HepG2 (cell line): Measurements from ENCODE around the gene GALNT9. TPM values are rescaled to one million over a fixed set of nuclear protein-coding genes. Genes with fewer than 3 reads are reported as not detected.

Experiments used
- ATAC-seq: fragments of 200-7000 bp; cut with Tn5 transposase; 3 replicates; pipeline ENCODE4 v1.9.1; 2020; ENCODE audit warnings: mild to moderate bottlenecking, moderate library complexity
- BruUV-seq: library from RNA; stranded (reverse); fragments of 400-500 nt; replicated peaks from 2 replicates; lab custom pipeline; 2021; lab: Mats Ljungman, UMichigan
- CTCF ChIA-PET: fragments of 300-600 bp; formaldehyde crosslinking; extraction: SDS; loops from one replicate; lab custom pipeline; 2021; ENCODE audit warnings: low total read pairs, inconsistent platforms, low intra/inter-chr PET ratio; lab: Yijun Ruan, JAX
- POLR2A ChIA-PET: fragments of 350-600 bp; sonication (Branson Sonifier 250); formaldehyde crosslinking; loops from one replicate; lab custom pipeline; 2020; ENCODE audit warnings: antibody characterized with exemption, inconsistent platforms; lab: Yijun Ruan, JAX
- DNase-seq: peaks from one replicate; pipeline ENCODE4 v3.0.0-alpha.2; 2015; ENCODE audit warnings: low spot score
- FAIRE-seq: peaks from 3 replicates; lab custom pipeline; 2011; peaks lifted over from hg19 to GRCh38; lab: Jason Lieb, UNC
- H2AFZ ChIP-seq: one replicate; pipeline ENCODE4 v1.6.1; 2011; ENCODE audit warnings: low read length, inconsistent platforms
- H3K27ac ChIP-seq: fragments of 300-600 bp; 3 replicates; pipeline ENCODE4 v1.8.0; 2011; ENCODE audit warnings: mixed run types, mild to moderate bottlenecking, mixed read lengths, low read length, inconsistent platforms; ENCODE audit not compliant: insufficient read depth; ENCODE audit errors: extremely low read length
- H3K27me3 ChIP-seq, 2 experiments: fragments of 200-600 bp in 1 of 2; 2 replicates in 1 of 2; 3 replicates in 1 of 2; pipeline versions ENCODE4 v1.6.0 to v1.8.0; 2011; ENCODE audit warnings: low read length in 2 of 2, mild to moderate bottlenecking in 2 of 2, moderate library complexity in 2 of 2, inconsistent platforms in 1 of 2; ENCODE audit not compliant: insufficient read depth in 2 of 2, control insufficient read depth in 1 of 2
- H3K36me3 ChIP-seq, 2 experiments: fragments of 200-600 bp in 1 of 2; replicated peaks in 1 of 2; 2 replicates in 1 of 2; 3 replicates in 1 of 2; pipeline versions ENCODE4 v1.5.1 to v1.8.0; 2011; ENCODE audit warnings: low read length in 2 of 2, inconsistent platforms in 1 of 2; ENCODE audit not compliant: insufficient read depth in 2 of 2, control insufficient read depth in 1 of 2
- H3K4me1 ChIP-seq: 2 replicates; pipeline ENCODE4 v1.5.1; 2012; ENCODE audit warnings: low read length, inconsistent platforms; ENCODE audit not compliant: insufficient read depth
- H3K4me2 ChIP-seq: 2 replicates; pipeline ENCODE4 v1.6.0; 2011; ENCODE audit warnings: low read depth, low read length, inconsistent platforms
- H3K4me3 ChIP-seq, 3 experiments: fragments of 200-600 bp in 1 of 3; sonication (generic), shearing (Covaris generic) in 1 of 3; replicated peaks in 1 of 3; 2 replicates each; pipeline ENCODE4 v1.5.1; 2011 to 2016; ENCODE audit warnings: low read length in 3 of 3, inconsistent platforms in 2 of 3, low read depth in 2 of 3, mild to moderate bottlenecking in 2 of 3, control low read depth in 1 of 3, mixed read lengths in 1 of 3; ENCODE audit not compliant: insufficient read depth in 1 of 3
- H3K79me2 ChIP-seq: one replicate; pipeline ENCODE4 v1.6.1; 2011; ENCODE audit warnings: low read length, inconsistent platforms; ENCODE audit not compliant: insufficient read depth
- H3K9ac ChIP-seq: 2 replicates; pipeline ENCODE4 v1.6.0; 2011; ENCODE audit warnings: mild to moderate bottlenecking, low read depth, low read length, inconsistent platforms; ENCODE audit not compliant: insufficient read depth
- H3K9me3 ChIP-seq: 2 replicates; pipeline ENCODE4 v1.5.1; 2012; ENCODE audit warnings: mild to moderate bottlenecking, low read length
- H4K20me1 ChIP-seq: 2 replicates; pipeline ENCODE4 v1.6.0; 2011; ENCODE audit warnings: inconsistent platforms, mild to moderate bottlenecking, low read length, moderate library complexity; ENCODE audit not compliant: insufficient read depth
- AHR ChIP-seq: IDR thresholded peaks from 2 replicates; pipeline ENCODE4 v1.6.1; 2018; ENCODE audit warnings: missing genetic modification reagents, missing compliant biosample characterization
- ATAD3A ChIP-seq: sonication (generic); formaldehyde crosslinking; IDR thresholded peaks from 2 replicates; pipeline ENCODE4 v1.4.0; 2020; ENCODE audit warnings: missing genetic modification reagents
- GABPB1 ChIP-seq: IDR thresholded peaks from 2 replicates; pipeline ENCODE4 v1.6.1; 2016; ENCODE audit warnings: mild to moderate bottlenecking, missing genetic modification reagents, moderate library complexity, missing compliant biosample characterization
- ISL2 ChIP-seq: sonication (generic); formaldehyde crosslinking; IDR thresholded peaks from 2 replicates; pipeline ENCODE4 v1.5.0; 2020; ENCODE audit warnings: missing genetic modification reagents
- MIER3 ChIP-seq: IDR thresholded peaks from 2 replicates; pipeline ENCODE4 v1.6.1; 2016; ENCODE audit warnings: missing compliant biosample characterization, borderline replicate concordance
- MTF2 ChIP-seq: sonication (generic); formaldehyde crosslinking; IDR thresholded peaks from 2 replicates; pipeline ENCODE4 v1.5.0; 2020; ENCODE audit warnings: missing genetic modification reagents, borderline replicate concordance
- PATZ1 ChIP-seq: sonication (generic); formaldehyde crosslinking; IDR thresholded peaks from 2 replicates; pipeline ENCODE4 v1.4.0; 2020; ENCODE audit warnings: missing genetic modification reagents
- RNF2 ChIP-seq: fragments of 450-650 bp; conservative IDR thresholded peaks from 2 replicates; pipeline ENCODE4 v1.6.1; 2016; ENCODE audit warnings: low read depth
- SRSF1 ChIP-seq: fragments of 200-400 bp; formaldehyde crosslinking; optimal IDR thresholded peaks from 2 replicates; pipeline ENCODE3; 2017; ENCODE audit warnings: mild to moderate bottlenecking, low read depth, low read length, moderate library complexity
- WIZ ChIP-seq: sonication (generic); formaldehyde crosslinking; IDR thresholded peaks from 2 replicates; pipeline ENCODE4 v1.5.1; 2020; ENCODE audit warnings: mild to moderate bottlenecking, missing genetic modification reagents
- ZNF367 ChIP-seq: sonication (generic); formaldehyde crosslinking; IDR thresholded peaks from 2 replicates; pipeline ENCODE4 v1.4.0; 2020; ENCODE audit warnings: missing genetic modification reagents, borderline replicate concordance
- ZNF441 ChIP-seq: sonication (generic); formaldehyde crosslinking; IDR thresholded peaks from 2 replicates; pipeline ENCODE4 v1.7.0; 2021; ENCODE audit warnings: missing genetic modification reagents, borderline replicate concordance
- ZNF513 ChIP-seq: sonication (generic); formaldehyde crosslinking; conservative IDR thresholded peaks from 2 replicates; pipeline ENCODE4 v1.5.0; 2020; ENCODE audit warnings: missing genetic modification reagents
- ZNF589 ChIP-seq: sonication (generic); formaldehyde crosslinking; conservative IDR thresholded peaks from 2 replicates; pipeline ENCODE4 v1.8.0; 2022; ENCODE audit warnings: mild to moderate bottlenecking, moderate library complexity, missing genetic modification reagents
- ZNF800 ChIP-seq: sonication (generic); formaldehyde crosslinking; IDR thresholded peaks from 2 replicates; pipeline ENCODE4 v1.4.0; 2020; ENCODE audit warnings: missing genetic modification reagents
- ZSCAN20 ChIP-seq: sonication (generic); formaldehyde crosslinking; IDR thresholded peaks from 2 replicates; pipeline ENCODE4 v1.4.0; 2020; ENCODE audit warnings: missing genetic modification reagents, mild to moderate bottlenecking, borderline replicate concordance
- WGBS: methylation state at CpG from one replicate; pipeline ENCODE4 v1.1.6; 2017; ENCODE audit warnings: low lambda C conversion rate; 5-methylcytosine and 5-hydroxymethylcytosine counted together
- in situ Hi-C: cut with HindIII; loops from 2 replicates; pipeline ENCODE4 v1.10.0; 2017; ENCODE audit warnings: low pct_unique_long_range_greater_than_20kb; ENCODE audit not compliant: extremely low pct_ligation_motif_present
- intact Hi-C: fragments of 100-400 bp; cut with micrococcal nuclease; formaldehyde crosslinking; loops from one replicate; pipeline ENCODE4 v1.10.0; 2022; ENCODE audit not compliant: unreplicated experiment
- polyA plus RNA-seq, 8 experiments: library from polyadenylated mRNA; depleted of rRNA in 3 of 8; stranded (reverse) in 7 of 8; unstranded in 1 of 8; fragments of >200 nt; fragmentation: Illumina TruSeq in 4 of 8; extraction: Trizol in 4 of 8; gene quantifications; 2 replicates each; pipeline versions ENCODE4 v1.2.1 to v1.2.3, GENCODE V29; 2011 to 2016; ENCODE audit warnings: low read depth in 4 of 8, missing spikeins in 1 of 8, mixed read lengths in 1 of 8; ENCODE audit not compliant: insufficient read depth in 1 of 8
- total RNA-seq, 5 experiments: library from RNA; depleted of rRNA; stranded (reverse); fragments of >200 nt; fragmentation: Illumina TruSeq; extraction: Trizol; gene quantifications; 2 replicates each; pipeline ENCODE4 v1.2.3, GENCODE V29; 2016; ENCODE audit warnings: low read depth in 1 of 5

GALNT9 gene
- total and polyA plus RNA-seq, 2 of the 13 experiments (the other 11 are each of a cell fraction or from before 2014, with no cell fraction given): 0.04 TPM; not detected in 1

- no peak overlapping the region for H2AFZ ChIP-seq
- no peaks in the 10 kb centered on the region for H4K20me1 ChIP-seq
- peaks cover 21 to 91% of the 10 kb centered on the region in 2 experiments for H3K27me3 ChIP-seq
- intact Hi-C loops: no loop called here
- H3K4me2 ChIP-seq: peak overlapping the region; percentile 49
- H3K4me1 ChIP-seq: no peaks in the 10 kb centered on the region
- peaks cover 15% of the 10 kb centered on the region for H3K9me3 ChIP-seq
- no peak overlapping the region for H3K9ac ChIP-seq
- CTCF ChIA-PET: no interaction called here
- no peak for DNase-seq
- BruUV-seq: no TSS peak
- ATAC-seq: peak; percentile 78
- WGBS: 0% methylated on average over 6 of the region's 69 CpGs
- H3K79me2 ChIP-seq: no peaks in the 10 kb centered on the region
- peak overlapping the region; percentile 28 to 54 (median 36); a peak in 4 of 6 replicates for H3K4me3 ChIP-seq
- POLR2A ChIA-PET: no interaction called here
- FAIRE-seq: no peak
- no peaks in the 10 kb centered on the region for H3K36me3 ChIP-seq
- H3K27ac ChIP-seq: no peak overlapping the region
- in situ Hi-C loops: no loop called here
- TF ChIP-seq MTF2 (CRISPR knock-in tag): peak; percentile 59; the same call in 1 of the 2 replicates
- no peak for TF ChIP-seq ZNF367 (CRISPR knock-in tag)
- no peak for TF ChIP-seq SRSF1
- no peak for TF ChIP-seq AHR
- peak; percentile 83 for TF ChIP-seq ZNF800 (CRISPR knock-in tag)
- peak; percentile 61; the same call in 1 of the 2 replicates for TF ChIP-seq PATZ1 (CRISPR knock-in tag)
- no peak for TF ChIP-seq MIER3 (CRISPR knock-in tag)
- 0 out of 2 replicates have a peak, but pooled peaks have one; percentile 25 for TF ChIP-seq RNF2
- TF ChIP-seq GABPB1 (CRISPR knock-in tag): peak; percentile 74; the same call in 1 of the 2 replicates
- 0 out of 2 replicates have a peak, but pooled peaks have one; percentile 16 for TF ChIP-seq ISL2 (CRISPR knock-in tag)
- peak; percentile 70; the same call in 1 of the 2 replicates for TF ChIP-seq ZNF441 (CRISPR knock-in tag)
- TF ChIP-seq ATAD3A (CRISPR knock-in tag): no peak
- TF ChIP-seq ZNF589 (CRISPR knock-in tag): 0 out of 2 replicates have a peak, but pooled peaks have one; percentile 29
- no peak for TF ChIP-seq ZNF513 (CRISPR knock-in tag)
- no peak for TF ChIP-seq WIZ (CRISPR knock-in tag)
- peak; percentile 63; the same call in 1 of the 2 replicates for TF ChIP-seq ZSCAN20 (CRISPR knock-in tag)
Measured at GRCh38 chr12:132189378-132190011, 139.9 kb downstream of the GALNT9 start.
